HG03575 (cell line): ENCODE results near the gene RXRG.

Source experiments
- ATAC-seq: cut with Tn5 transposase; IDR thresholded peaks from one replicate; pipeline ENCODE4 v1.9.1; 2021; ENCODE audit not compliant: unreplicated experiment, insufficient number of reproducible peaks, low FRiP score; ENCODE audit errors: extremely low read depth

Gene RXRG

GRCh38 chr1:165419839-165420238, 25.1 kb downstream of the RXRG start:
- ATAC-seq = no peak

- no peak for ATAC-seq
These were observed 26.7 kb downstream of the RXRG start for GRCh38 chr1:165418195-165418594.

GRCh38 chr1:165416876-165417275, 28.1 kb downstream of the RXRG start:
- ATAC-seq = no peak

- ATAC-seq = no peak
These were observed 29.9 kb downstream of the RXRG start for GRCh38 chr1:165415068-165415467.

GRCh38 chr1:165414620-165415019, 30.3 kb downstream of the RXRG start:
- ATAC-seq = no peak

- no peak for ATAC-seq
These were observed 33.5 kb downstream of the RXRG start for GRCh38 chr1:165411396-165411795.

GRCh38 chr1:165409657-165410358, 35.1 kb downstream of the RXRG start:
- no peak for ATAC-seq

- ATAC-seq = no peak
These were observed 36.4 kb downstream of the RXRG start for GRCh38 chr1:165408518-165408917.

- no peak for ATAC-seq
These were observed 37.5 kb downstream of the RXRG start for GRCh38 chr1:165407398-165407797.

GRCh38 chr1:165403835-165404482, 41.0 kb downstream of the RXRG start:
- ATAC-seq = no peak

- no peak for ATAC-seq
These were observed 42.3 kb downstream of the RXRG start for GRCh38 chr1:165402517-165403111.

GRCh38 chr1:165397944-165398343, 47.0 kb downstream of the RXRG start:
- no peak for ATAC-seq

GRCh38 chr1:165395901-165396300, 49.0 kb downstream of the RXRG start:
- ATAC-seq = no peak

- ATAC-seq = no peak
These were observed 49.4 kb downstream of the RXRG start for GRCh38 chr1:165395478-165395877.

- peak; percentile 88 for ATAC-seq
These were observed 52.0 kb downstream of the RXRG start for GRCh38 chr1:165392634-165393571.

- no peak for ATAC-seq
These were observed 55.3 kb downstream of the RXRG start for GRCh38 chr1:165389609-165390008.

GRCh38 chr1:165387961-165388360, 57.0 kb downstream of the RXRG start:
- ATAC-seq = no peak

GRCh38 chr1:165387505-165387904, 57.4 kb downstream of the RXRG start:
- ATAC-seq = no peak

- ATAC-seq = no peak
These were observed 61.1 kb downstream of the RXRG start for GRCh38 chr1:165383599-165384405.
